HEK293T (cell line): ENCODE data around the gene BCOR.

Experiments
- CTCF ChIA-PET: fragments of 350-600 bp; formaldehyde crosslinking; extraction: SDS; loops from one replicate; lab custom pipeline; 2021; ENCODE audit warnings: antibody characterized with exemption, inconsistent platforms; lab: Yijun Ruan, JAX
- POLR2A ChIA-PET: fragments of 350-600 bp; formaldehyde crosslinking; extraction: SDS; loops from one replicate; lab custom pipeline; 2020; ENCODE audit warnings: antibody characterized with exemption, inconsistent platforms; lab: Yijun Ruan, JAX
- DNase-seq: peaks from one replicate; pipeline ENCODE4 v3.0.0; 2012; ENCODE audit warnings: mixed read lengths; ENCODE audit errors: extremely low spot score
- ARNT ChIP-seq: fragments of 450-650 bp; IDR thresholded peaks from 2 replicates; pipeline ENCODE4 v1.6.1; 2017; ENCODE audit warnings: mild to moderate bottlenecking
- BHLHE40 ChIP-seq: fragments of 450-650 bp; IDR thresholded peaks from 2 replicates; pipeline ENCODE4 v1.6.1; 2016; ENCODE audit warnings: mild to moderate bottlenecking, moderate library complexity, borderline replicate concordance
- CTBP1 ChIP-seq: fragments of 450-650 bp; IDR thresholded peaks from 2 replicates; pipeline ENCODE4 v1.6.1; 2016; ENCODE audit warnings: borderline replicate concordance
- ELF4 ChIP-seq: fragments of 450-650 bp; IDR thresholded peaks from 2 replicates; pipeline ENCODE4 v1.6.1; 2017; ENCODE audit warnings: antibody characterized with exemption
- FOXA1 ChIP-seq: fragments of 450-650 bp; IDR thresholded peaks from 2 replicates; pipeline ENCODE4 v1.6.1; 2016; ENCODE audit warnings: mild to moderate bottlenecking
- FOXK2 ChIP-seq: fragments of 450-650 bp; IDR thresholded peaks from 2 replicates; pipeline ENCODE4 v1.6.1; 2016; ENCODE audit warnings: mild to moderate bottlenecking
- FOXM1 ChIP-seq: fragments of 450-650 bp; IDR thresholded peaks from 2 replicates; pipeline ENCODE4 v1.6.1; 2017; ENCODE audit warnings: mild to moderate bottlenecking, borderline replicate concordance
- HDGF ChIP-seq: fragments of 450-650 bp; IDR thresholded peaks from 2 replicates; pipeline ENCODE4 v1.6.1; 2017; ENCODE audit warnings: antibody characterized with exemption, borderline replicate concordance
- L3MBTL2 ChIP-seq: fragments of 450-650 bp; conservative IDR thresholded peaks from 2 replicates; pipeline ENCODE4 v1.6.1; 2016; ENCODE audit warnings: mild to moderate bottlenecking
- LEF1 ChIP-seq: fragments of 450-650 bp; IDR thresholded peaks from 2 replicates; pipeline ENCODE4 v1.6.1; 2017; ENCODE audit warnings: mild to moderate bottlenecking, borderline replicate concordance
- NFRKB ChIP-seq: fragments of 450-650 bp; IDR thresholded peaks from 2 replicates; pipeline ENCODE4 v1.6.1; 2016; ENCODE audit warnings: mild to moderate bottlenecking, moderate library complexity
- PKNOX1 ChIP-seq: fragments of 450-650 bp; IDR thresholded peaks from 2 replicates; pipeline ENCODE4 v1.6.1; 2016
- SP1 ChIP-seq: fragments of 450-650 bp; IDR thresholded peaks from 2 replicates; pipeline ENCODE4 v1.6.1; 2017
- SUZ12 ChIP-seq: fragments of 450-650 bp; IDR thresholded peaks from 2 replicates; pipeline ENCODE4 v1.6.1; 2016; ENCODE audit warnings: mild to moderate bottlenecking
- TARDBP ChIP-seq: fragments of 450-650 bp; IDR thresholded peaks from 2 replicates; pipeline ENCODE4 v1.6.1; 2016
- ZNF384 ChIP-seq: fragments of 450-650 bp; IDR thresholded peaks from 2 replicates; pipeline ENCODE4 v1.6.1; 2016

The BCOR gene

DNA sequence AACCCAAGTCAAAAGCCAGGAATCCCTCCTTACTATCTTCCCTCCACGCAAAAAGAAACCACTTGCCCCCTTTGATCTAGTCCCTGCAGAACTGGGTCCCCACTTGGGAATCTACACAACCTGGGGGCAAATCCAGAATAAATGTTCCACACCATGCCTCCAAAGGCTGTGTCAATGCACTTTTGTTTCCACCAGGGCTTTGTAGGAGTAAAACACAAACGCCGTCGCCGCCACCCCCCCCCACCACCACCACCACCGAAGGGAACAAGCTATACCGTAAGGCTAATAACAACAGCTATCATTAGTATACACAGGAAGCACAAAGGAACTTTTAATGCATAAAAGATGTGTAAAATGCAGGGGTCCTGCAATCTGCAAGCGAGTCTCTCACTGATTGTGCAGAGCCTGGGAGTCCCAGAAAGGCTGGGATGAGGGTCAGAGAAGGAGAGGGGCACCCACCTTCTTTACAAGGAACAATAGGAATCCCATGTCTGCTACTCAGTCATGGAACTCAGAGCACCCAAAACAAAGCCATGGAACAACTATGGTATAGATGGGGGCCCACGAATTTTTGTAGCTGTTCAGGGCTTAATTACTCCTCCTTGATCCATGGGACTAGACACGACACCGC, 13.2 kb downstream of the BCOR start:
- ChIA-PET CTCF (no interaction called here), POLR2A (interaction anchor here (0.9 to 1.0 kb wide), 2 partner anchors 13 to 72 kb away, joined by 3 to 4 read pairs; partner anchors contain the start of gene BCOR)
- no peak for DNase-seq
- TF ChIP-seq L3MBTL2 (no peak), FOXA1 (no peak), BHLHE40 (no peak), ARNT (no peak), NFRKB (no peak), FOXM1 (no peak), HDGF (no peak), SUZ12 (no peak), ZNF384 (no peak), LEF1 (no peak), CTBP1 (no peak), TARDBP (no peak), PKNOX1 (no peak), ELF4 (no peak), SP1 (no peak), FOXK2 (no peak)

- ChIA-PET POLR2A (no interaction called here), CTCF (no interaction called here)
- DNase-seq: no peak
- TF ChIP-seq ZNF384 (no peak), FOXA1 (no peak), TARDBP (no peak), HDGF (no peak), SP1 (no peak), SUZ12 (no peak), L3MBTL2 (no peak), CTBP1 (no peak)
Measured at GRCh38 chrX:40083979-40084359, 13.8 kb downstream of the BCOR start.

DNA sequence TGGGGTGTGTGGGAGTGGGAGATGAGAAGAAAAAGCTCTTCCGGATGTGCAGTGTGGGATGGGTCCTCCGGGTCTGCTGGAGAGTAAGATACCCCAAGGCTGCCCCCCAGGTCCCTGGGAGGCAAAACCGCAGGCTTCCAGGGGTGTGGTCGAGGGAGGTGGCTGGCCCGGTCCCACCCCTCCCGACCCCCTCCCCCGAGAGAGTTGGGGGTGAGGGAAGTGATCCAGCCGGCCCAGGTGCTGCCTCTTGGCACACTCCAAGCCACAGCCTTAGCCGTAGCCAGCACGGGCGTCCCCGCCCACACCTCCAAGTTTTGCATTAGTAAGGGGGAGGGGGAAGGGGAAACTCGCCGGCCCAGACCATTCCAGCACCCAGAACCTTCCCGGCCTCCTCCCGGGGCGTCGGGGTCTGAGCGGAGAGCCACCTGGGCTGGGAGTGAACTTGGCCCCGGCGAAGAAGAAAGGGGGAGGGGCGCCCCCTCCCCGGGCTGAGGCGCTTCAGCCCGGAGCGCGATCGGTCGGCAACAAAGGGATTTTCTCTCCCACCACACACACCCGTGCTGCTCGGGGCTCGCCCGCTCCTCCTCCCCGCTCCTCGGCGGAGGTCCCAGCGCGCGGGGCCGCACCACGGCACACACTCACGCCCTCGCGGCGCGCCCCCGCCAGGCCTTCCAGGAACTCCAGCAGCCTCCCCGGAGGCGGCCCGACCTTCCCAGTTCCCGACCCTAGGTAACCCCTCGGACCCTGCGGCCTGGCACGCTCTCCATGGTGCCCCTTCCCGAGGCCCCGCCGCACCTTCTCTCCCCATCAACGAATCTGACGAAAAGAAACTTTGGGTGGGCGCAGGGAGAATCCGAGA, 14.4 kb downstream of the BCOR start:
- DNase-seq: no peak
- CTCF ChIA-PET: interaction anchor here (0.6 kb wide), 1 partner anchor 560 kb away, joined by 4 read pairs; no protein-coding TSS in a partner anchor
- TF ChIP-seq FOXM1: no peak
- TF ChIP-seq ARNT: no peak
- no peak for TF ChIP-seq PKNOX1
- TF ChIP-seq LEF1: no peak
- no peak for TF ChIP-seq HDGF
- no peak for TF ChIP-seq CTBP1
- POLR2A ChIA-PET: no interaction called here

DNA sequence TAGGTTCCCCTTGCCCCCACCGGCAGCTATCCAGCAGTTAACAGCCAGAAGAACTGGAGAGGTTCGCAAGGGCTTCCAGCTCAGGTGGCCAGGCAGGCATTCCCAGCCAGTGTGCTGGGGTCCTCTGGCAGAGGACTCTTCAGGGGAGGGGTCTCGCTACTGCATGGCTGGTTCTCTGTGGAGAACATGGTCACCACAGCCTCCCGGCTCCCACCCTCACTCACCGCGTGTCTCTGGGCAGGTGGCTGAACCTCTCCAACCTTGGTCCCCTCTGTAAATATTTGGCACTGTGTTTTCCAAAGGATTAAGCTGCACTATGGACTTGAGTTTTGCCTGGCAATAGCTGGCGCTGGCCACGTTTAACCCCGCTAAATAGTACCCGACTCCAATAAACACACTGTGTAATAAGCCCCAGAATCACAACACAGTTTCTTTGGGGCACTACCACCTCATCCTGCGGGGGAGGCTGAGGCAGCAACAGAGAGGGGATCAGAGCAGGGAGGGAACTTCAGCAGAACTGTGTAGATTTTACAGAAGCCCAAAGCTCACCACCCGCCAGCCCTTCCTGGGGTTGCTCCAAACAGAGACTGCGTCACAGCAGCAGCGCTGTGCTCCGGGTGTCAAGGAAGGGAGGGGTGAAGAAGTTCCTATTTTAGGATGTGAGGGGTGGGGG, 15.2 kb downstream of the BCOR start:
- ChIA-PET CTCF (interaction anchor here (0.6 kb wide), 1 partner anchor 560 kb away, joined by 4 read pairs; no protein-coding TSS in a partner anchor), POLR2A (interaction anchor here (1.1 kb wide), 1 partner anchor 22 kb away, joined by 3 read pairs; no protein-coding TSS in a partner anchor)
- TF ChIP-seq FOXA1: no peak
- TF ChIP-seq CTBP1: no peak
- no peak for TF ChIP-seq PKNOX1
- no peak for TF ChIP-seq ARNT
- no peak for TF ChIP-seq L3MBTL2
- no peak for TF ChIP-seq SP1
- DNase-seq: no peak

- no peak for DNase-seq
- CTCF ChIA-PET: interaction anchor here (0.7 kb wide), 1 partner anchor 210 kb away, joined by 3 read pairs; no protein-coding TSS in a partner anchor
- no peak for TF ChIP-seq SUZ12
- TF ChIP-seq ZNF384: no peak
- TF ChIP-seq NFRKB: no peak
- POLR2A ChIA-PET: interaction anchor here (0.9 to 1.1 kb wide), 2 partner anchors 16 to 23 kb away, joined by 3 read pairs; partner anchors contain the start of gene BCOR
Measured at GRCh38 chrX:40081679-40082068, 16.1 kb downstream of the BCOR start.
